NCI-H187 (cell line): Measurements from ENCODE around the gene SIL1.
"Not testable (repeated sequence)": the region's sequence is repeated elsewhere in the genome, so short reads cannot be mapped to it uniquely, and the experiment has no call there.

Source experiments
- DNase-seq, 2 experiments: peaks; one replicate each; lab custom pipeline; 2025; lab: John Stamatoyannopoulos, UW

SIL1 gene

DNA sequence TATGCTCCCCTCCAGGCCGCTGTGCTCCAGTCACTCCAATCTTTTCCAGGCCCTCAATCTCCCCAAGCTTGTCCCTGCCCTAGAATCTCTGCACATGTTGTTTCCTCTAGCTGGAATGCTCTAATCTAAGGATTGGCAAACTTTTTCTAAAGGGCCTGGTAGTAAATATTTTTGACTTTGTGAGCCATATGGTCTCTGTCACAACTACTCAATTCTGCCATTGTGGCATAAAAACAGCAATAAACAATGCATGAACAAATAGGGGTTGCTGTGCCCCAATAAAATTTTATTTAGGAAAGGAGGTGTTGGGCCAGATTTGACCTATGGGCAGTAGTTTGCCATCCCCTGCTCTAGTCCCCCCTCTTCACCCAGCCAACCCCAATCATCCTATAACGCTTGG, 172.5 kb downstream of the SIL1 start:
- DNase-seq, result no peak

DNA sequence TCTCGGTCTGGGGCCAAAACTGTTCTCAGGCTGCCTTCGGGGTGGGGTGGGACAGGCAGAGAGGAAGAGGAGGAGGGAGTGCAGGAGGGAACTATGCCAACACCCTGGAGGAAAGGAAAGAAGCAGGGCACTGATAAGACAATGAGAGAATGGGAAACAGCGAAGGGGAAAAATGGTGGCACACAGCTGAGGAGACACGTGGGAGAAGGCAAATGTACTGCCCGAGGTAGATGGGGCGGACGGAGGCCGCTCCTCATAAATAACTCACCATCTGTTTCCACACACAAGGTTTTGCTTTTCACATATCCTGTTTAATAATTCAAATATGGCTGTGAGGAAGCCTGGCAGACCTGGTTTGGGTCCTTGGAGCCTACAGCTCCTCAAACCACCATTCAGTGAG, 174.9 kb downstream of the SIL1 start:
- DNase-seq, result no peak

DNA sequence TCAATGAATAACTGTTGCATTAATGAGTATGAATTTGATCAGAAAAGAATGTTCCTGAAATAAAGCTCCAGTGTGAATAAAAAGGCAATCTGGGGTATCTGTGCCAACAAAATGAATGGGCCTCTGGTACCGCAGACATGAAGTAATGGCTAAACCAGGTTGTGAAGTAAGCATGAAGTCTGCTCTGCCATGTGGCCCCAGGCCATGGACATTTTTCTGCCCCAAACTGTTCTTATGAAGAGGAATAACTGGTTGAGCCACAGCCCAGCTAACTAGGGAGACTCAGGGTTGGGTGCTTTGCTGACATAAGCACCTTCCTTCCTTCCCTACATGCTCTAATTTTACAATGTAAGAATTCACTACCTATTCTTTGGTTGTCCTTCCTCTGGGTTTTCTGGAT, 175.6 kb downstream of the SIL1 start:
- DNase-seq, result no peak

DNA sequence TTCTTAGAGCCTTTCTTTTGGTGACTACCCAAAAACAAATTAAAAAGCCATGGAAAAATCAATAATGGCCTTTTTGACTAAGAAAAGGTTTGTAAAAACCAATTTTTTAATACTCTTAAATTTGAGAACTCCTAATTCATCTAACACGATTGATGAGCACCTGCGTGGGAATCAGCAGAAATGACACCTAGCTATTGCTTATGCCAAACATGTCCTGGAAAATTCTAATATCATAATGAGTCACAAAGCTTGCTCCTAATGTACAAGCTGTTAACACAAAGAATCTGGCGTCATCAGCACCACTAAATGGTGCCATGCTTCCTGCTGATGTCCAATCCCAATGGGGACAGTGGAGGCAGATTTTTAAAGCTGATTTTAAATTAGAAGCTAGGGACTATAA, 176.8 kb downstream of the SIL1 start:
- no peak for DNase-seq

DNA sequence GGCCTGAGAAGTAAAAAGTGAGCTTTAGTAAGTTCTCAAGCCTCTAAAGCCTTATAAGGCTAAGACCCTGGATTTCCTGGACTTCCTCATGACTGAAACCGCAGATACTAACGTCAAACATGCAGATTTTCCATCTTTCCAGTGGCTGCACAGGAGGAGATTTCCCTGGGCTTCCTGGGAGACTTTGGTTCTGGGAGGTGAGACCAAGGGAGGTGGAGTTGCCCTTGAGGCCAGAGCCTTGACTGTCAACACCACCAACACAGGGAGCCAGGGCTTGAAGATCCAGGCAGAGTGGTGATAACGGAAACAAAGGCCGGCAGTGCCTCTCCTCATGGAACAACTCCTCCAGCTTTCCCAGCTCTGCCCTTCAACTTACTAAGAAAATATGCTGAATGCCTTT, 178.3 kb downstream of the SIL1 start:
- DNase-seq, result no peak

DNA sequence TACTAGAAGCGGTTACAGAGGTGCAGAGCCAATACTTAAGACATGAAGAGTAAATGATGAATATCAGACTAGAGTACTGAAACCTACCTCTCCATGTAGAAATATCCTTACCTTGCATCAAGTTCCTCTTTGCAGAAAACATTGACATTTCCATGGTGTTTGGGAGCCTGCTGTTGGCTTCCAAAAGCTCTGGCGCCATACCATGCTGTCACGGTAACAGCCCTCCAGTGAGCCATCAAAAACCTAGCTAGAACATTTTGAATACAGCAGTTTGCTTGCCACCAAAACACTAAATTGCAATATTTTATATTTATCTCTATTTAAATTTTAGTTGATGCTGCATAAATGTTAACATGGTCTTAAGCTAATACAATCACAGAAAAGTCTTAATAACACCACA, 179.0 kb downstream of the SIL1 start:
- DNase-seq, result no peak

DNA sequence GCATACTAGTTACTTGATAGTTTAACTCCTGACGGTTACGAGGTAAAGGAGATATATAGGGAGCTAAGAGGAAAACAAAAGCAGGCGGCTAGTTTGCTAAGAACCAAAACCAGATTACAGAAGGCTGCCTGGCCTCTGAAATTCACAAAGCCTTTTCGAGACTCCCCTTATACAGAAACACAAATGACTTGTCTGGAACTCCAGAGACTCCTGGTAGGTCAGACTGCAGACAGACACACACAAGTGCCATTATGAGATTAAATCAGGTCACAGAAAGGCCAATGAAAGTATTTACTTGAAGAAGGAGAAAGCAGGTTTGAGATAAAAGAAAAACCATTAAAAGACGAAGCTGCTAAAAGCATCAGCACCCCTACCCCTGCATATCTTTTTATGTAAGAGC, 180.5 kb downstream of the SIL1 start:
- no peak for DNase-seq

DNA sequence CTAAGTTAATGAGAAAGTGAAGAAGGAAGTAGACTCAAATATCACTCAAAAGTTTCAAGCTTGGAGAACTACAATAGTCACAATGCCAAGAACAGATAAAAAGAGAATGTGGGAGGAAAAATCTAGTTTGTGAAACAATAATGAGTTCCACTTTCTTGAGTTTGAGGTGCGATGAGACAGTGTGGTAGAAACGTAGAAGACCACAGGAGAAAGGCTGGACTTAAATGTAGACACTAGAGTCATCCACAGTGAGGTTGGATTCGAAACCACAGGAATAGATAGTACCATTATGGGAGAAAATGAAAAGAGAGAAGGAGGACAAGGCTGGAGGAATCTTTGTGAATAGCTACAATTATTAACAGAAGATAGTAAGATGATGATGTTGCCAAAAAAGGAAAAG, 182.0 kb downstream of the SIL1 start:
- no peak for DNase-seq

DNA sequence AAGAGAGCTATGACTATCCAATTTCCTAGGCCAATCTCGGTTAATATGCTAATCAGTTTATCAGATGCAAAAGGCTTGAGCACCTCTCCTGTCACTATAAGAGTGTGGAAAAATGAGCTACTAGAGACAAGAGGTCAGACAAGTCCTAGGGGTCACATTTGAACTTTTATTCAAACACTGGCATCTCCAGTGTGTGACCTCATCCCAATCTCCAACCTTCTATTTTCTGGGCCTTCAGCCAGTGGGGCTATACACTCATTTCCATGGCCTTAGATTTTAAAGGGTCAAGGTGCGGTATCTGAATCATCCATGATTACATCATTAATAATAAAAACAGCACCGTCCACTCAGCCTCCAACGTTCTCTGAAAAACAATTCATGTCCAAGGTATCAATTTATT, 183.4 kb downstream of the SIL1 start:
- no peak for DNase-seq

DNA sequence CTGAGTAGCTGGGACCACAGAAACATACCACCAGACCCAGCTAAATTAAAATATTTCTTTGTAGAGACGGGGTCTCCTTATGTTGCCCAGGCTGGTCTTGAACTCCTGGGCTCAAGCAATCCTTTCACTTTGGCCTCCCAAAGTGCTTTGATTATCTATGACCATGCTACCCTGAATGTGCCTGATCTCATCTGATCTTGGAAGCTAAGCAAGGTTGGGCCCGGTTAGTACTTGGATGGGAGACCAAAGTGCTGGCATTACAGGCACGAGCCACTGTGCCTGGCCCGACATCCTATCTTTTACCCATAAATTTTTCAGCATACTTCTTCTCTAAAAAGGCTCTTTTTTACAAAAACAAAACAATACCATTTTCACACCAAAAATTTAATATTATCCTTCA, 186.0 kb downstream of the SIL1 start:
- DNase-seq, result no peak

DNA sequence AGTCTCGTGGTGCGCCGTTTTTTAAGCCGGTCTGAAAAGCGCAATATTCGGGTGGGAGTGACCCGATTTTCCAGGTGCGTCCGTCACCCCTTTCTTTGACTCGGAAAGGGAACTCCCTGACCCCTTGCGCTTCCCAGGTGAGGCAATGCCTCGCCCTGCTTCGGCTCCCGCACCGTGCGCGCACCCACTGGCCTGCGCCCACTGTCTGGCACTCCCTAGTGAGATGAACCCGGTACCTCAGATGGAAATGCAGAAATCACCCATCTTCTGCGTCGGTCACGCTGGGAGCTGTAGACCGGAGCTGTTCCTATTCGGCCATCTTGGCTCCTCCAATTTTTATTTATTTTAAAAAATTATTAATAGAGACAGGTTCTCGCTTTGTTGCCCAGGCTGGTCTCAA, 187.0 kb downstream of the SIL1 start:
- DNase-seq, result not testable (repeated sequence)

DNA sequence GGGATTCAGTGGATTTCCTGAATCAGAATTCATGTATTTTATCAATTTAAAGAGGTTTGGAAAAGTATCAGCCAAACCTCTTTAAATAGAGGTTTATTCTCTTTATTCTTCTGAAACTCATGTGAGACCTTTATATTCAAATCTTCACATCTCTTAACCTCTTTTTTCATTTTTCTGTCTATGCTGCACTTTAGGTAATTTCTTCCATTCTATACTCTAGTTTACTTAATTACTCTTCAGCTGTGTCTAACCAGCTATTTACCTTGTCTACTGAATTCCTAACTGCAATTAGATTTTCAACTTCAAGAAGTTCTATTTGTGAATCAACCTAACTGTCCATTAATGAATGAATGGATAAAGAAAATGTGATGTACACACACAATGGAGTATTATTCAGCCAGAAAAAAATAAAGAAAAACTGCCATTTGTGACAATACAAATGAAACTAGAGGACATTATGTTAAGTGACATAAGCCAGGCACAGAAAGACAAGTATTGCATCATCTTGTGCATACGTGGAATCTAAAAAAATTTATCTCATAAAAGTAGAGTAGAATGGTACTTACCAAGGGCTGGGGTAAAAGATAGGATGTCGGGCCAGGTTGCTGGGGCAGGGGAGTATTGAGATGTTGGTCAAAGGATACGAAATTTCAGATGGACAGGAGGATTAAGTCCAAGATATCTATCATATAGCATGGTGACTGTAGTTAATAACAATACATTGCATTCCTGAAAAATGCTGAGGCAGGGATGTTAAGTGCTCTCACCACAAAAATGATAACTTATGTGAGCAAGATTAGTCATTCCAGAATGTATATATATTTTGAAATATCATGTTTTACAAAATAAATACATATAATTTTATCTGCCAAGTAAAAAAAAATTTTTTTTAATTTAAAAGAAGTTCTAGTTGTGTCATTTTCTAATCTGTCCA, 193.5 kb downstream of the SIL1 start:
- no peak for DNase-seq

DNA sequence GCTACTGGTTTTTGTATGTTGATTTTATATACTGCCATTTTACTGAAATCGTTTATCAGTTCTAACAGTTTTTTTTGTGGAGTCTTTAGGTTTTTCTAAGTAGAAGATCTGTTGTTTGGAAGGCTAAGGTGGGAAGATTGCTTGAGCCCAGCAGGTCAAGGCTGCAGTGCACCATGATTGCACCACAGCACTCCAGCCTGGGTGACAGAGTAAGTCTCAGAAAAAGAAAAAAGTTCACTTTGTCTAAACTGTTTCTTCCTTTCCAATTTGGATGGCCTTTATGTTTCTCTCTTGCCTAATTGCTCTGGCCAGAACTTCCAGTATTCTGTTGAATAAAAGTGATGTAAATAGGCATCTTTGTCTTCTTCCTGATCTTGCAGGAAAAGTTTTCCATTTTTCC, 198.5 kb downstream of the SIL1 start:
- DNase-seq, result no peak

DNA sequence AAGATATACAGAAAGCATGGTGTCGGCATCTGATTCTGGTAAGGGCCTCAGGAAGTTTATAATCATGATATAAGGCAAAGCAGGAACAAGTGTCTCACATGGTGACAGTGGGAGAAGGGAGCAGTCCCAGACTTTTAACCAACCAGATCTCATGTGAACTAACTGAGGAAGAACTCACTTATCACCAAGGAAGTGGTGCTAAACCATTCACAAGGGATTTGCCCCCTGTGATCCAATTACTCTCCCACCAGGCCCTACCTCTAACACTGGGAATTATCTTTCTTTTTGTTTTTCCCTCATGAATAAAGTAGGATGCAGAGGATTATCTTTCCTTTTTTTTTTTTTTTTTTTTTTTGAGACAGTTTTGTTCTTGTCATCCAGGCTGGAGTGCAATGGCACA, 199.6 kb downstream of the SIL1 start:
- no peak for DNase-seq

DNA sequence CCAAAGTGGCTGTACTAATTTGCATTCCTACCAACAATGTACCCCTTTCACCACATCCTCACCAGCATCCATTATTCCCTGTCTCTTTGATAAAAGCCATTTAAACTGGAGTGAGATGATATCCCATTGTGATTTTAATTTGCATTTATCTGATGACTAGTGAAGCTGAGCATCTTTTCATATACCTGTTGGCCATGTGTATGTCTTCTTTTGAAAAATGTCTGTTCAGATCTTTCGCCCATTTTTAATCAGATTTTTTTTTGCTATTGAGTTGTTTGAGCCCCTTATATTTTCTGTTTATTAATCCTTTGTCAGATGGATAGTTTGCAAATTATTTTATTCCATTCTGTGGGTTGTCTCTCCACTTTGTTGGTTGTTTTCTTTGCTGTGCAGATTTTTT, 202.0 kb downstream of the SIL1 start:
- no peak for DNase-seq

DNA sequence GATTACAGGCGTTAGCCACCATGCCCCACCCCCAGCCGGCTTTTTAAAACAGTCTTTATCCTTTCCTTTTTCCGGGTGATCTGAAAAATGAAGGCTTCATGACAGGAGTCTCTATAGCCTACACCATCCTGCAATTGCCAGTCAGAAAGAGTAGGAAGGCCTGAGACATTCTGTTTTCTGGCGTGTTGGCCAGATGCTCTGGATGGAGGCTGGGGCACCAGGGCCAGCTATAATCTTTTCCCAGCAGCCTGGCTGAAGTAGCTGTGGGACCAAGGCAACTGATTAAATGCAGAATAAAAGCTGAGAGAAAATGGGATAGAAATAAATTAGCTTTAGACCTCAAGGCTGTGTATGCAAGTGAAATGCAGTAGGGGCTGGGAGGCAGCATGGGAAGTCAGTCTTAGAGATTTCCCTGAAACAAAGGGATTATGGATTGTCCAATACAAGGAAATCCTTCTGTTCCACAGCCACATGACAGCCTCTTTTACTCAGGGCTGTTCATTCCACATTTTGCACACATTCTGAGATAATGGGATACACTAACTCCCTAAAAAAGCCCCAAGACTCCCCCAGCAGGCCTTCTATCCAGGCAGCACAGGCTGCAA, 207.1 kb downstream of the SIL1 start:
- no peak for DNase-seq

DNA sequence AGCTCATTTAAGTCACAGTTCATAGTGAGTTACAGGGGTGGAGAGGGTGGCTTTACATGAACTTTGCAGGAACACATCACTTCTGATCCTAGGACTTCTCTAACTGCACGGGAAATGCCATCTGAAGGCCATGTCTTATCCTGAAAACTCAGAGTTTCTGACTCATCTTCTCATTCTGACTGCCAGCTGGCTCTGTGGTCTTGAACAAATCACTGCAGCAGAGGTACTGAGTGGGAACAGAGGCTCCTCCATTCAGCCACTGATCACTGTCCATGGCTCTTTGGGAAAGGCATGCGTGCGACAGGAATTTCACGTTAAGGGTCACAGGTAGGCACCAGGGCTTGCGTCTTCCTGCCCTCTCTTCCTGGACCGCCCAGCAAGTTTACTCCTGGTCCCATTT, 208.4 kb downstream of the SIL1 start:
- DNase-seq, result no peak

DNA sequence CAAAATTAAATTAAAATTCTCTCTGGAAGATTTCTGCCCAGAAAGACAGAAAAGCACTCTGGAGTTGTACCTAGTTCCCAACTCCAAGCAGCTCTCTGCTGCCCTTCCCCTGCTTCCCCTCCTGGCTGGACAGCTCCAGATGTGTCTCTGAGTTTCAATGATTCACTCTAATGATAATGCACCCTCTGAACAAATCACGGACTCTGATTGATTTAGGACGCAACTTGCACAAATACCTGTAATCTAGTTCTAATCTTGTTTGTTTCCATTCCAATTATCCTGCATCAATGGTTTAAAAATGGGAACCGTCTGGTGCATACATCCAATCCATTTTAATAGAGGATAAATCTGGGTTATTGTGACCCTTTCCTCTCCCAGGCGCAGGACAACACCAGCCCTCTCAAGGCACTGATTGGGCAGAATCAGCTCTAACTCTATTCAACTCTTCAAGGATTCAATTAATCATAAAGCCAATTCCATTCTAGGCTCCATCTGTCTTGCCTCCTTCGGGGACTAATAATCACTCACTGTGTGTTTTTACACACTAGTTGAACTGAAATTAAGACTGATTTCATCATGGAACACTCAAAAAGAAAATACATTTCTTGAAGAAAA, 211.9 kb downstream of the SIL1 start:
- no peak for DNase-seq

DNA sequence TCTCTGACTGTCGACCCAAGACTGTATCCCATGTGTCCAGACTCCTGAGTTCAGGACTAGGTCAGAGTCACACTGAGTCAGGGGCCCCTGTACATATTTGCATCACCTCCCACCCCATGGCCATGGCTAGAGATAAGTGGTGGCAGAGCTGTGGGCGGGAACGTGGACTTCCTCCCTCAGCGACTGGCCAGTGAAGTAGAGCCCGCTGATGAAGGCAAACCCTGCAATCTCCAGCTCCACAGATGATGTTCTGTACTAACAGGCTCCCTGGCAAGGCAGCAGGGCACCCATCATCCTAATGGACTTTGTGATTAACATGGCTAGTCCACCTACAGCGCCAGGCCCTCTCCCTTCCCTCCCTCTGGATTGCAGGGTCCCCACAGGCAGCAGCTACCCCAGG, 212.5 kb downstream of the SIL1 start:
- no peak for DNase-seq

DNA sequence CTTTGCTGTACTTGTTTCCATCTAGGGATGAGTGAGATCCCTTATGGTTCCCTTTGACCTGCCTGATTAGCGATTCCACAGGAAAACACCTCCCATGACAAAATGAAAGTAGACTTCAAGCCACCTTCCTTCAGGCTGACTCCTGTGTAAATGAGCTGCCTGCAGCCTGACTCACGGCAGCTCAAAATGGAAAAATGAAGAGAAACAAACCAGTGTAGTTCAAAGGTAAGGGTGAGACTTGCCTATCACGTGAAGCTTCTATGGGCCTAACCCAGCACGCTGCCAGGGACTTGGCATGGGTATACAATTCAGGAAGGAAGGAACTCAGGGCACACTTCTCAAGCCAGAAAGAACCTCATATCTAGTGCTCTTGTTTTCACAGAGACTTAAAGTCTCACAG, 212.9 kb downstream of the SIL1 start:
- no peak for DNase-seq

DNA sequence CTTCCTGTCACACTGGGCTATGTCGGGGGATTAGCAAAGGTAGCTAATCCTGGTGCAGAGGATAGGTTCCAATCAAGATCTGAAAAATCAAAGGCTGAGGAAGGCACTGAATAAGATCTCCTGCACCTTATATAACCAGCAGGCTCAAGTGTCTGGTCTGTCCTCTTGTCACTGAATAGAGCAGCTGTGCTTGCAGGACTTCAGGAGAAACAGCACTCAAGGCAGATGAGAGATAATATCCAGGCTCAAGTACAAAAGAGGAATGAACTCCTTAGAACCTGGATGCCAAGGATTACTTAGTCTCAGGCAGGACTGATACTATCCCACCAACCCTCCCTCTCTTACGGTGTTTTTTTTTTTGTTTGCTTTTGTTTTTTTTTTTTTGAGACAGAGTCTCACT, 214.2 kb downstream of the SIL1 start:
- DNase-seq, result no peak

DNA sequence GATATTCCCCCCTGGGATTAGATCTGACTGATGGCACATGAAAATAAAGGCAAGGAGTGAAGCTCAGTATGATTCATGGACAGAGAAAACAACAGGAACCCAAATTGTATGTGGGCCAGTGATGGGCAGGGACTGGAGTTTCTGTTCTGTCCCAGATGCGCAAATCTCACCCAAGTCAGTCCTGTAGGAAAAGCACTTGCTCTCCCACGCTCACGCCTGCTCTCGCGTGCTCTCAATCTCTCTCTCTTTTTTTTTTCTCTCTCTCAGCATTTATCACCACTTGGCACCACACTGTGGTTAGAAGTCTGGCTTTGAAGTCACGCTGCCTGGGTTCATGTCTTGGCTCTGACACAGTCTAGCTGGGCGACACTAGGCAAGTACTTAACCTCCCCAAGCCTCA, 216.6 kb downstream of the SIL1 start:
- DNase-seq, result no peak

DNA sequence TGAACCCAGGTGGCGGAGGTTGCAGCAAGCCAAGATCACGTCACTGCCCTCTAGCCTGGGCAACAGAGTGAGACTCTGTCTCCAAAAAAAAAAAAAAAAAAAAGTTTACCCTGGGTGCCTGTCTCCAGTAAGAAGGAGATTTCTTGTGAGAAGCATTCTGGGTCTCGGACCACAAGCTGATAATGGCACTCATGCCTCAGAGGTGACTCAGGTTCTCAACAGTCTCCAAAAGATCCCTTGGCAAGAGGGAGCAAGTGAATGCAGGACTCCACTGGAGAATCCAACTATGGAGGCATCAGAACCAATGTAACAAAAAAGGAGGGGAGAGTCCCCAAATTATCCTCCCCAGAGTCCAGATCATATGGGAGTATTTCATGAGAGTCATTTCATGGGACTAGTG, 217.0 kb downstream of the SIL1 start:
- DNase-seq, result no peak
